Measurements from ENCODE around the gene KCNMB3. TPM values are rescaled to one million over a fixed set of nuclear protein-coding genes. Genes with fewer than 3 reads are reported as not detected.

The KCNMB3 gene
- total and polyA plus RNA-seq, 2 of the 13 experiments (the other 11 are each of a cell fraction or from before 2014, with no cell fraction given): 4.3 to 7.1 TPM

DNA sequence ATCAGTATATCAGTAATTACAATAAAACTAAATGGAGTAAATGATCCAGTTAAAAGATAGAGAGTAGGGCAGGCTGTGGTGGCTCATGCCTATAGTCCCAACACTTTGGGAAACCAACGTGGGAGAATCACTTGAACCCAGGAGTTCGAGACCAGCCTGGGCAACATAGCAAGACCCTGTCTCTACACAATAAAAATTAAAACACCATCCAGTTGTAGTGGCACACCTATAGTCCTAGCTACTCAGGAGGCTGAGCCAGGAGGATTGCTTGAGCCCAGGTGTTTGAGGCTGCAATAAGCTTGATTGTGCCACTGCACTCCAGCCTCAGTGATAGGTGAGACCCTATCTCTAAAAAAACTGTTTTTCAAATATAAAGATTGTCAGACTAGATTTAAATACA, 5.9 kb upstream of the KCNMB3 start (continued):
- TF ChIP-seq, protein P1, sequence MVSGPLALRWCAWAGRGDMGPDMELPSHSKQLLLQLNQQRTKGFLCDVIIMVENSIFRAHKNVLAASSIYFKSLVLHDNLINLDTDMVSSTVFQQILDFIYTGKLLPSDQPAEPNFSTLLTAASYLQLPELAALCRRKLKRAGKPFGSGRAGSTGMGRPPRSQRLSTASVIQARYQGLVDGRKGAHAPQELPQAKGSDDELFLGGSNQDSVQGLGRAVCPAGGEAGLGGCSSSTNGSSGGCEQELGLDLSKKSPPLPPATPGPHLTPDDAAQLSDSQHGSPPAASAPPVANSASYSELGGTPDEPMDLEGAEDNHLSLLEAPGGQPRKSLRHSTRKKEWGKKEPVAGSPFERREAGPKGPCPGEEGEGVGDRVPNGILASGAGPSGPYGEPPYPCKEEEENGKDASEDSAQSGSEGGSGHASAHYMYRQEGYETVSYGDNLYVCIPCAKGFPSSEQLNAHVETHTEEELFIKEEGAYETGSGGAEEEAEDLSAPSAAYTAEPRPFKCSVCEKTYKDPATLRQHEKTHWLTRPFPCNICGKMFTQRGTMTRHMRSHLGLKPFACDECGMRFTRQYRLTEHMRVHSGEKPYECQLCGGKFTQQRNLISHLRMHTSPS (CRISPR knock-in tag; IDR thresholded peaks at IDR 0.05; ENCODE audit: low read depth): no peak
- TF ChIP-seq NCOA5 (CRISPR knock-in tag; IDR thresholded peaks at IDR 0.05) (no peak), CBX2 (IDR thresholded peaks at IDR 0.05; ENCODE audit: low read depth, low read length) (no peak), CBX2 (CRISPR knock-in tag; IDR thresholded peaks at IDR 0.05; ENCODE audit: low read depth) (no peak), ZMYM3 (CRISPR knock-in tag; IDR thresholded peaks at IDR 0.05) (peak; percentile 45; the same call in 1 of the 2 replicates), ZNF121 (CRISPR knock-in tag; IDR thresholded peaks at IDR 0.05) (peak; percentile 83)
- TF ChIP-seq, protein P2, sequence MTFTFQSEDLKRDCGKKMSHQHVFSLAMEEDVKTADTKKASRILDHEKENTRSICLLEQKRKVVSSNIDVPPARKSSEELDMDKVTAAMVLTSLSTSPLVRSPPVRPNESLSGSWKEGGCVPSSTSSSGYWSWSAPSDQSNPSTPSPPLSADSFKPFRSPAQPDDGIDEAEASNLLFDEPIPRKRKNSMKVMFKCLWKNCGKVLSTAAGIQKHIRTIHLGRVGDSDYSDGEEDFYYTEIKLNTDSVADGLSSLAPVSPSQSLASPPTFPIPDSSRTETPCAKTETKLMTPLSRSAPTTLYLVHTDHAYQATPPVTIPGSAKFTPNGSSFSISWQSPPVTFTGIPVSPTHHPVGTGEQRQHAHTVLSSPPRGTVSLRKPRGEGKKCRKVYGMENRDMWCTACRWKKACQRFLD (CRISPR knock-in tag; IDR thresholded peaks at IDR 0.05; ENCODE audit: borderline replicate concordance): no peak

- POLR2A ChIA-PET: no interaction called here
- no peaks in the 10 kb centered on the region for H4K20me1 ChIP-seq (ENCODE audit: insufficient read depth, low read length)
- no peak overlapping the region for H3K4me2 ChIP-seq (ENCODE audit: low read depth, low read length)
- H3K4me3 ChIP-seq (replicated peaks in 1 of 3; ENCODE audit: insufficient read depth in 1 of 3, low read depth in 2 of 3, low read length in 3 of 3): no peak overlapping the region
- no peaks in the 10 kb centered on the region for H3K79me2 ChIP-seq (ENCODE audit: insufficient read depth, low read length)
- H3K9ac ChIP-seq (ENCODE audit: insufficient read depth, low read depth, low read length): no peak overlapping the region
- no peaks in the 10 kb centered on the region for H3K27me3 ChIP-seq (ENCODE audit: control insufficient read depth in 1 of 2, insufficient read depth in 2 of 2, low read length in 2 of 2)
- DNase-seq (ENCODE audit: low spot score) (no peak), ATAC-seq (no peak), FAIRE-seq (no peak)
- peaks cover 2 to 17% of the 10 kb centered on the region in 2 experiments; a peak in 3 of 5 replicates for H3K36me3 ChIP-seq (replicated peaks in 1 of 2; ENCODE audit: control insufficient read depth in 1 of 2, insufficient read depth in 2 of 2, low read length in 2 of 2)
- no peak overlapping the region for H3K27ac ChIP-seq (ENCODE audit: extremely low read length, insufficient read depth, low read length)
- intact Hi-C loops (cut with micrococcal nuclease; ENCODE audit: unreplicated experiment): no loop called here
- H3K9me3 ChIP-seq (ENCODE audit: low read length): no peaks in the 10 kb centered on the region
- peaks cover 32% of the 10 kb centered on the region for H3K4me1 ChIP-seq (ENCODE audit: insufficient read depth, low read length)
- H2AFZ ChIP-seq (ENCODE audit: low read length): no peak overlapping the region
- TF ChIP-seq TCF12 (IDR thresholded peaks at IDR 0.05) (no peak), TCF12 (CRISPR knock-in tag; IDR thresholded peaks at IDR 0.05) (no peak), ZNF24 (IDR thresholded peaks at IDR 0.05) (no peak), ZNF121 (CRISPR knock-in tag; IDR thresholded peaks at IDR 0.05) (peak; percentile 60), NRL (CRISPR knock-in tag; IDR thresholded peaks at IDR 0.05; ENCODE audit: borderline replicate concordance) (no peak), CHD4 (IDR thresholded peaks at IDR 0.05; ENCODE audit: borderline replicate concordance, low read length) (no peak)
- in situ Hi-C loops (cut with HindIII; ENCODE audit: extremely low pct_ligation_motif_present, low pct_unique_long_range_greater_than_20kb): no loop called here
- WGBS (ENCODE audit: low lambda C conversion rate): 96% methylated on average over 3 of the region's 3 CpGs
- CTCF ChIA-PET (ENCODE audit: low intra/inter-chr PET ratio, low total read pairs): no interaction called here
- no TSS peak for BruUV-seq (replicated peaks)
Observed at GRCh38 chr3:179247289-179248015, 3.5 kb downstream of the KCNMB3 start.

Data from HepG2 (cell line).